Central memory CD8-positive, alpha-beta T cell (primary cell): Measurements from ENCODE around the gene ETV3L.

Source experiments
- ATAC-seq: fragments of 150-1000 bp; cut with Tn5 transposase; replicated peaks from 2 replicates; pipeline ENCODE4 v1.10.0; 2022; ENCODE audit warnings: mild to moderate bottlenecking, moderate FRiP score, moderate number of reproducible peaks; ENCODE audit not compliant: poor library complexity, severe bottlenecking; ENCODE audit errors: extremely low read depth
- DNase-seq, 2 donors: peaks; one replicate each; pipeline ENCODE4 v3.0.0; 2021; ENCODE audit warnings: low spot score in 2 of 2
- H3K27ac Mint-ChIP-seq: one replicate; pipeline ENCODE4 v1.8.0; 2022; ENCODE audit warnings: low read depth, mild to moderate bottlenecking, moderate library complexity, mixed read lengths
- H3K27me3 Mint-ChIP-seq: one replicate; pipeline ENCODE4 v1.8.0; 2022; ENCODE audit warnings: mixed read lengths
- H3K36me3 Mint-ChIP-seq: one replicate; pipeline ENCODE4 v1.8.0; 2022; ENCODE audit warnings: mild to moderate bottlenecking, moderate library complexity, mixed read lengths; ENCODE audit not compliant: insufficient read depth
- H3K4me1 Mint-ChIP-seq: one replicate; pipeline ENCODE4 v1.8.0; 2022; ENCODE audit warnings: mixed read lengths
- H3K4me3 Mint-ChIP-seq: one replicate; pipeline ENCODE4 v1.8.0; 2022; ENCODE audit warnings: mild to moderate bottlenecking, moderate library complexity, mixed read lengths
- H3K9me3 Mint-ChIP-seq: one replicate; pipeline ENCODE4 v1.8.0; 2022; ENCODE audit warnings: mixed read lengths

ETV3L gene

GRCh38 chr1:157099633-157100009, at the start of gene ETV3L:
ETV3L (minus strand) TSS chr1:157099808; CDS start chr1:157099523, 285 bp downstream.
- H3K27me3 Mint-ChIP-seq: peaks cover 23% of the 10 kb centered on the region
- H3K9me3 Mint-ChIP-seq: no peaks in the 10 kb centered on the region
- no peak within 1 kb of the TSS for H3K4me3 Mint-ChIP-seq
- ATAC-seq (no peak), DNase-seq (no peak)
- no peaks in the 10 kb centered on the region for H3K4me1 Mint-ChIP-seq
- no peaks in the 10 kb centered on the region for H3K36me3 Mint-ChIP-seq
- H3K27ac Mint-ChIP-seq: peak within 1 kb of the TSS; percentile 49

DNA sequence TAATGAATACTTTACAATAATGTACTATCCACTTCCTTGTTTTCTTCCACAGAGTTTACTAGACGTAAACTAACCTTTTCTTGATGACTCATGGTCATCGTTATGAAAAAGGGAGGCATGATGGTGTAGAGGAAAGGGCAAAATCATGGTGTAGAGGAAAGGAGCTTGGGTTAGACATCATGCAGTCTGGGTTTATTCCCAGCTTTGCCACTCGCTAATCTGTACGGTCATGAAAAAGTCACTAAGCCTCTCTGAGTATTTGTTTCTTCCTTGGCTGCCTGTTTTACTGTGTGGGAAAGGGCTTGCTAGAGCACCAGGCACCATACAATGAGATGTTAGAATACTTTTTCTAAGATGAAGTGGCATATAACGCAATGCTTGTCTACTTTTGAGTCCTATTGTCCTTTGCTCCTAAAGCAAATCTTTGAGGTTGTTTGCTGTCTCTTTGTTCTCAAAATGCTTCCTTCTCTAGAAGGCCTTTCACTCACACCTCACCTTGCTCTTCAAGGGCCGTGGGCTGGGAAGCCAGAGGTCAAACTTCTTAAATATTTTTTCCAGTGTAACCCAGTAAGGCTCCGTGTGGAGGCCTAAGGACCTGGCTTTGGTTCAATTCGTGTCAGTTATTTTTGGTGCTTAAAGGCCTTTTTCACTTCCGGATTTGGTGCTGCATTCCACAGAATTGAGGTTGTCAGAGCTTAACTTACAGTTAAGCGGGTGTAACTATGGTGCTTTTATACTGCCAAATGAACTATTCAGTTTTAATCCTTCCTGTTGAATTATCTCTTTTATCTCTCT, 48.5 kb upstream of the ETV3L start:
- ATAC-seq: no peak
- no peak overlapping the region for H3K4me3 Mint-ChIP-seq
- H3K27ac Mint-ChIP-seq: no peak overlapping the region
- H3K9me3 Mint-ChIP-seq: no peaks in the 10 kb centered on the region
- DNase-seq: no peak
- H3K36me3 Mint-ChIP-seq: no peaks in the 10 kb centered on the region
- H3K27me3 Mint-ChIP-seq: no peaks in the 10 kb centered on the region
- no peaks in the 10 kb centered on the region for H3K4me1 Mint-ChIP-seq

DNA sequence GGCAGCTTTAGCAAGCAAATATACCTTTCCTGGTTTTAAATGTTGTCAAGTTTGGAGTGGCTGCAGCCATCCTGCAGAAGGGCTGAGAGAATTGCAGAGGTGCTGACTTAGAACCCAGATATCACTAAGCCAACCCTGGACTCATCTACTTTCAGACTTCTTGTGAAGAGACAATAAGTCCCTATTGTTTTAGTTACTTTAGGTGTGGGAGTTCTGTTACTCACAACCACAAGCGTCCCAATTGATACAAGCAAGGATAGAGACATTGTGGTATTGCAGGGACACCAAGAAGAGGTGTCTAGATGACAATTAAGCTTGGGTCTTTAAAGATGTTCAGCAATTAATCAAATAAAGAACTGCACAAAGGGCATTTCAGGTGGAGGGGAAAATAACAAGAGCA, 47.4 kb upstream of the ETV3L start:
- Mint-ChIP-seq H3K36me3 (no peaks in the 10 kb centered on the region), H3K27me3 (no peaks in the 10 kb centered on the region), H3K4me1 (no peaks in the 10 kb centered on the region), H3K4me3 (no peak overlapping the region), H3K27ac (no peak overlapping the region), H3K9me3 (no peaks in the 10 kb centered on the region)
- DNase-seq: no peak
- no peak for ATAC-seq

- Mint-ChIP-seq H3K27ac (no peak overlapping the region), H3K9me3 (no peaks in the 10 kb centered on the region), H3K4me1 (no peaks in the 10 kb centered on the region), H3K27me3 (no peaks in the 10 kb centered on the region), H3K36me3 (no peaks in the 10 kb centered on the region), H3K4me3 (no peak overlapping the region)
- no peak for DNase-seq
- ATAC-seq: no peak
These were observed 46.6 kb upstream of the ETV3L start for GRCh38 chr1:157146244-157146643.

GRCh38 chr1:157145076-157145475, 45.5 kb upstream of the ETV3L start:
- DNase-seq (no peak), ATAC-seq (no peak)
- Mint-ChIP-seq H3K36me3 (no peaks in the 10 kb centered on the region), H3K4me3 (no peak overlapping the region), H3K4me1 (no peaks in the 10 kb centered on the region), H3K9me3 (no peaks in the 10 kb centered on the region), H3K27ac (no peak overlapping the region), H3K27me3 (no peaks in the 10 kb centered on the region)

DNA sequence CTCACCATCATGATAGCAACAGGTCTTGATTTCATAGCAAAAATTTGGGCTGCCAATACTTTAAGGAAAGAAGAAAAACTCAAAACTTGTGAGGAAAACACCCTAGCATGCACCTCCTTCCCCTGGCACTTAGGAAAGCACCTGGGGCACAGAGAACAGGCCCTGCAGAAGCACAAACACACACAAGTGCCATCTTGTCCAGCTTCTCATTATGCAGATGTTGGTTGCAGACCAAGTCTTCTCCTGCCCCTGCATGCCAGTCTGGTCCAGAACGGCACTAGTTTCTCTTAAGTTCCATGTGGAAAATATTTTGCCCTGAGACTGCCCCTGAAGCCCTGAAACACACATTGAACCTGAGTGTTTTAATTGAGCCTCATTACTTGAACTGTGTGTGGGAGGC, 44.9 kb upstream of the ETV3L start:
- no peaks in the 10 kb centered on the region for H3K36me3 Mint-ChIP-seq
- H3K27ac Mint-ChIP-seq: no peak overlapping the region
- no peaks in the 10 kb centered on the region for H3K9me3 Mint-ChIP-seq
- H3K4me3 Mint-ChIP-seq: no peak overlapping the region
- ATAC-seq (no peak), DNase-seq (no peak)
- peaks cover 1% of the 10 kb centered on the region for H3K4me1 Mint-ChIP-seq
- no peaks in the 10 kb centered on the region for H3K27me3 Mint-ChIP-seq

- H3K9me3 Mint-ChIP-seq: no peaks in the 10 kb centered on the region
- H3K4me1 Mint-ChIP-seq: peaks cover 13% of the 10 kb centered on the region
- ATAC-seq (no peak), DNase-seq (no peak)
- H3K4me3 Mint-ChIP-seq: no peak overlapping the region
- H3K36me3 Mint-ChIP-seq: peaks cover 6% of the 10 kb centered on the region
- H3K27ac Mint-ChIP-seq: no peak overlapping the region
- H3K27me3 Mint-ChIP-seq: no peaks in the 10 kb centered on the region
These were observed 43.3 kb upstream of the ETV3L start for GRCh38 chr1:157142765-157143423.

- Mint-ChIP-seq H3K4me1 (peaks cover 20% of the 10 kb centered on the region), H3K9me3 (no peaks in the 10 kb centered on the region), H3K4me3 (no peak overlapping the region), H3K27me3 (no peaks in the 10 kb centered on the region), H3K36me3 (peaks cover 12% of the 10 kb centered on the region), H3K27ac (no peak overlapping the region)
- ATAC-seq (no peak), DNase-seq (no peak)
These were observed 42.6 kb upstream of the ETV3L start for GRCh38 chr1:157142201-157142600.

GRCh38 chr1:157141212-157141855, 41.7 kb upstream of the ETV3L start:
- DNase-seq: no peak
- Mint-ChIP-seq H3K27me3 (no peaks in the 10 kb centered on the region), H3K27ac (peak overlapping the region; percentile 4), H3K4me1 (peaks cover 29% of the 10 kb centered on the region), H3K9me3 (no peaks in the 10 kb centered on the region), H3K36me3 (peaks cover 15% of the 10 kb centered on the region), H3K4me3 (no peak overlapping the region)
- no peak for ATAC-seq

DNA sequence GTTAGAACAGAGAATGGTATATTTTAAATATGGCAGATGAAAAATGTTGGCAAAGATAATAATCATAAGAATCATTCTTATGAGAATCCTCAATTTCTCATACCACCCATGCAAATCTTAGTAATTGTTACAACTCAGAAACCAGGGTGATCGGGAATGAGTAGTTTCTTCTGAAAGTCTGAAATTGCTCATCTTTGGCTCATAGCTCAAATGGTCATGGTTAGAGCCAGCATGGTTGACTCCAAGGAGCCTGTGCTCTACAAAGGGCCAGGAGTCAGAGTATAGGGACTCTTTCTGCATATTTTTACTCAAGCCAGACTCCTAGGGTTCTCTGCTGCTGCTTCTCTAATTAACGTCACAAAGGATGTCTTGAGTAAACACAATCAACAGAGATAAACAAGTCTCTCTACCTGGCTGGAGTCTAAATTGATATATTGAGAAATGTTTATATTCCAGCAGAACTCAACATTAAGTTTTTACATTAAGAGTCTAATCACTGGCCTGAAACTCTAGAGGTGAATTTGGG, 40.5 kb upstream of the ETV3L start:
- Mint-ChIP-seq H3K4me1 (peaks cover 41% of the 10 kb centered on the region), H3K4me3 (no peak overlapping the region)
- no peak for DNase-seq

GRCh38 chr1:157139052-157139715, 39.6 kb upstream of the ETV3L start:
- no peaks in the 10 kb centered on the region for H3K9me3 Mint-ChIP-seq
- no peaks in the 10 kb centered on the region for H3K27me3 Mint-ChIP-seq
- H3K4me1 Mint-ChIP-seq: peaks cover 50% of the 10 kb centered on the region
- H3K36me3 Mint-ChIP-seq: peaks cover 31% of the 10 kb centered on the region
- DNase-seq (no peak), ATAC-seq (no peak)
- H3K4me3 Mint-ChIP-seq: peak overlapping the region; percentile 94
- peak overlapping the region; percentile 93 for H3K27ac Mint-ChIP-seq

More for the DNA sequence above, 40.5 kb upstream of the ETV3L start:
- H3K9me3 Mint-ChIP-seq: no peaks in the 10 kb centered on the region
- H3K27ac Mint-ChIP-seq: peak overlapping the region; percentile 93
- ATAC-seq: no peak
- H3K27me3 Mint-ChIP-seq: no peaks in the 10 kb centered on the region
- peaks cover 24% of the 10 kb centered on the region for H3K36me3 Mint-ChIP-seq

DNA sequence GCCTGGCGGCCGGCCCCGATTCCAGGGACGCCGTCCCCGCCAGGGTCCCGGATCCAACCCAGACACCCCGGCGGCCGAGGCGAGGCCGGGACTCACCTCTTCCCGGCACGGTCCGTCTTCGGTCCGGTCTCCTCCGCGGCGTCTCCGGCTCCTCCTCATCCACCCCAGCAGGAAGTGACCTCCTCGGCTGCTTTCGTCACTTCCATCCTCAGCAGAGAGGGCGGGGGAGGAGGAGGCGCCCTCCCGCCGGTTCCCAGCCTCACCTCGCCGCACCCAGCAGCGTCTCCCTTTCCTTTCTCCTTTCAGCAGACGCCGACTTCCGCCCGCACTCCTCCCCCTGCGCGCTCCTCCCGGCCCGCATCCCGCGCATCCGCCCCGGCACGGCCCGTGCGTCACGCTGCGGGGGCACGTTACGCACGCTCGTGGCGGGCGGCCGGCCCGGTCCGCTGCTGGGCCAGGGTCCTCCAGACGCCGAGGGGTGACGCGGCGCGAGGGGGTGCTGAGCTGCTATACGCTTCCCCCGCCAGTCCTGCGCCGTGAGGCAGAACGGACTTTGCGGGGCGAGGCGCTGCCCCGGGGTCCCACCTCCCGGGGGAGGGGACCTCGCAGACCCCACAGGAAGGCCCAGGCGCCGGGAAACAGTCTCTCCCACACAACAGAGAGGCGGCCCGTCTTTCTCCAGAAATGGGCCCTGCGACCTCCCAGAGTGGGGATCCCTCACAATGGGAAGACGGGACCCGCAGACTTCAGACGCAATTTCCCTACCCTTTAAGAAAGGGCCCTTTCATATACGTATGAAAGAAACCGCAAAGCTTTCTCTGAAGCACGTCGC, 38.8 kb upstream of the ETV3L start, which contains the start of gene ETV3:
ETV3 (minus strand) TSS at position 176 of the 832 bp plus-strand sequence. CDS start 2,043 bp downstream, outside the sequence.
- DNase-seq (peak; percentile 62 to 85), ATAC-seq (peak; percentile 78)
- peaks cover 58% of the 10 kb centered on the region for H3K4me1 Mint-ChIP-seq
- peaks cover 36% of the 10 kb centered on the region for H3K36me3 Mint-ChIP-seq
- no peaks in the 10 kb centered on the region for H3K27me3 Mint-ChIP-seq
- no peaks in the 10 kb centered on the region for H3K9me3 Mint-ChIP-seq
- peak within 1 kb of the TSS; percentile 94 for H3K4me3 Mint-ChIP-seq
- H3K27ac Mint-ChIP-seq: peak within 1 kb of the TSS; percentile 93
